Measurements from ENCODE around the gene FCGBP.

The FCGBP gene

GRCh38 chr19:39916851-39917396, 17.5 kb downstream of the FCGBP start:
- DNase-seq (ENCODE audit: extremely low read depth, low read depth) = no peak
- no peak for TF ChIP-seq CTCF (IDR thresholded peaks at IDR 0.05; ENCODE audit: low read depth, low read length)

GRCh38 chr19:39916236-39916635, 18.2 kb downstream of the FCGBP start:
- no peak for TF ChIP-seq CTCF (IDR thresholded peaks at IDR 0.05; ENCODE audit: low read depth, low read length)

GRCh38 chr19:39915848-39916215, 18.6 kb downstream of the FCGBP start:
- TF ChIP-seq CTCF (IDR thresholded peaks at IDR 0.05; ENCODE audit: low read depth, low read length) = no peak
- DNase-seq (ENCODE audit: extremely low read depth, low read depth) = no peak

More at GRCh38 chr19:39916236-39916635, 18.2 kb downstream of the FCGBP start:
- DNase-seq (ENCODE audit: extremely low read depth, low read depth) = no peak

GRCh38 chr19:39915101-39915847, 19.2 kb downstream of the FCGBP start:
- no peak for TF ChIP-seq CTCF (IDR thresholded peaks at IDR 0.05; ENCODE audit: low read depth, low read length)
- DNase-seq (ENCODE audit: extremely low read depth, low read depth) = no peak

- DNase-seq (ENCODE audit: extremely low read depth, low read depth) = no peak
- TF ChIP-seq CTCF (IDR thresholded peaks at IDR 0.05; ENCODE audit: low read depth, low read length) = no peak
Observed at GRCh38 chr19:39913682-39914333, 20.6 kb downstream of the FCGBP start.

- TF ChIP-seq CTCF (IDR thresholded peaks at IDR 0.05; ENCODE audit: low read depth, low read length) = no peak
- no peak for DNase-seq (ENCODE audit: extremely low read depth, low read depth)
Observed at GRCh38 chr19:39908803-39909202, 25.6 kb downstream of the FCGBP start.
